Measurements from ENCODE around the gene HDC. TPM values are rescaled to one million over a fixed set of nuclear protein-coding genes. Genes with fewer than 3 reads are reported as not detected.
A peak's percentile ranks its signal among the peaks of the same experiment; 100 is the strongest.

Gene HDC
- total RNA-seq, 1 donor from 2014 or later, result not detected

GRCh38 chr15:50267577-50267976 lies 2.1 kb upstream of the HDC start:
- no peaks in the 10 kb centered on the region for H3K36me3 Mint-ChIP-seq (ENCODE audit: unreplicated experiment)
- H3K27ac Mint-ChIP-seq (ENCODE audit: unreplicated experiment), result no peak overlapping the region
- no peaks in the 10 kb centered on the region for H3K4me1 Mint-ChIP-seq (ENCODE audit: unreplicated experiment)
- no peak for DNase-seq (ENCODE audit: extremely low spot score, unreplicated experiment)
- H3K4me3 Mint-ChIP-seq (ENCODE audit: unreplicated experiment), result no peak overlapping the region
- no peak for TF ChIP-seq CTCF (IDR thresholded peaks at IDR 0.05)
- no peaks in the 10 kb centered on the region for H3K9me3 Mint-ChIP-seq (ENCODE audit: unreplicated experiment)
- peaks cover 34% of the 10 kb centered on the region for H3K27me3 Mint-ChIP-seq (ENCODE audit: unreplicated experiment)

GRCh38 chr15:50262533-50262932 lies 3.0 kb downstream of the HDC start:
- peaks cover 40% of the 10 kb centered on the region for H3K27me3 Mint-ChIP-seq (ENCODE audit: unreplicated experiment)
- H3K4me1 Mint-ChIP-seq (ENCODE audit: unreplicated experiment), result no peaks in the 10 kb centered on the region
- H3K9me3 Mint-ChIP-seq (ENCODE audit: unreplicated experiment), result no peaks in the 10 kb centered on the region
- no peak overlapping the region for H3K4me3 Mint-ChIP-seq (ENCODE audit: unreplicated experiment)
- H3K27ac Mint-ChIP-seq (ENCODE audit: unreplicated experiment), result no peak overlapping the region
- H3K36me3 Mint-ChIP-seq (ENCODE audit: unreplicated experiment), result no peaks in the 10 kb centered on the region
- no peak for TF ChIP-seq CTCF (IDR thresholded peaks at IDR 0.05)
- DNase-seq (ENCODE audit: extremely low spot score, unreplicated experiment), result peak; percentile 56

- peak; percentile 72 for DNase-seq (ENCODE audit: extremely low spot score, unreplicated experiment)
- H3K4me3 Mint-ChIP-seq (ENCODE audit: unreplicated experiment), result no peak overlapping the region
- H3K27me3 Mint-ChIP-seq (ENCODE audit: unreplicated experiment), result peaks cover 35% of the 10 kb centered on the region
- no peak for TF ChIP-seq CTCF (IDR thresholded peaks at IDR 0.05)
- no peaks in the 10 kb centered on the region for H3K4me1 Mint-ChIP-seq (ENCODE audit: unreplicated experiment)
- no peaks in the 10 kb centered on the region for H3K9me3 Mint-ChIP-seq (ENCODE audit: unreplicated experiment)
- no peak overlapping the region for H3K27ac Mint-ChIP-seq (ENCODE audit: unreplicated experiment)
- no peaks in the 10 kb centered on the region for H3K36me3 Mint-ChIP-seq (ENCODE audit: unreplicated experiment)
Observed at GRCh38 chr15:50261981-50262380, 3.5 kb downstream of the HDC start.

- H3K9me3 Mint-ChIP-seq (ENCODE audit: unreplicated experiment), result no peaks in the 10 kb centered on the region
- H3K27ac Mint-ChIP-seq (ENCODE audit: unreplicated experiment), result no peak overlapping the region
- no peak for TF ChIP-seq CTCF (IDR thresholded peaks at IDR 0.05)
- H3K4me1 Mint-ChIP-seq (ENCODE audit: unreplicated experiment), result no peaks in the 10 kb centered on the region
- H3K4me3 Mint-ChIP-seq (ENCODE audit: unreplicated experiment), result no peak overlapping the region
- H3K27me3 Mint-ChIP-seq (ENCODE audit: unreplicated experiment), result peaks cover 33% of the 10 kb centered on the region
- H3K36me3 Mint-ChIP-seq (ENCODE audit: unreplicated experiment), result no peaks in the 10 kb centered on the region
- peak; percentile 25 for DNase-seq (ENCODE audit: extremely low spot score, unreplicated experiment)
Observed at GRCh38 chr15:50260969-50261496, 4.5 kb downstream of the HDC start.

GRCh38 chr15:50259276-50259675 lies 6.2 kb downstream of the HDC start:
- peaks cover 22% of the 10 kb centered on the region for H3K27me3 Mint-ChIP-seq (ENCODE audit: unreplicated experiment)
- H3K27ac Mint-ChIP-seq (ENCODE audit: unreplicated experiment), result no peak overlapping the region
- H3K36me3 Mint-ChIP-seq (ENCODE audit: unreplicated experiment), result no peaks in the 10 kb centered on the region
- no peaks in the 10 kb centered on the region for H3K4me1 Mint-ChIP-seq (ENCODE audit: unreplicated experiment)
- DNase-seq (ENCODE audit: extremely low spot score, unreplicated experiment), result peak; percentile 27
- TF ChIP-seq CTCF (IDR thresholded peaks at IDR 0.05), result no peak
- no peaks in the 10 kb centered on the region for H3K9me3 Mint-ChIP-seq (ENCODE audit: unreplicated experiment)
- H3K4me3 Mint-ChIP-seq (ENCODE audit: unreplicated experiment), result no peak overlapping the region

Measured in osteocyte (in vitro differentiated cells).